Effector memory CD8-positive, alpha-beta T cell (primary cell): Measurements from ENCODE around the gene CYP24A1.
A peak's percentile ranks its signal among the peaks of the same experiment; 100 is the strongest.

ENCODE experiments used
- ATAC-seq: fragments of 150-1000 bp; cut with Tn5 transposase; replicated peaks from 2 replicates; pipeline ENCODE4 v1.10.0; 2021; ENCODE audit warnings: mild to moderate bottlenecking, moderate library complexity
- DNase-seq, 3 experiments: peaks; one replicate each; pipeline ENCODE4 v3.0.0; 2021
- H3K27ac Mint-ChIP-seq, 2 donors: one replicate each; pipeline ENCODE4 v1.8.0; 2022; ENCODE audit warnings: mild to moderate bottlenecking in 2 of 2, mixed read lengths in 2 of 2, moderate library complexity in 2 of 2
- H3K27me3 Mint-ChIP-seq, 2 donors: one replicate each; pipeline ENCODE4 v1.8.0; 2022; ENCODE audit warnings: mixed read lengths in 2 of 2
- H3K36me3 Mint-ChIP-seq: one replicate; pipeline ENCODE4 v1.8.0; 2022; ENCODE audit warnings: mild to moderate bottlenecking, moderate library complexity, mixed read lengths; ENCODE audit not compliant: insufficient read depth
- H3K4me1 Mint-ChIP-seq, 2 donors: one replicate each; pipeline ENCODE4 v1.8.0; 2022; ENCODE audit warnings: low read depth in 2 of 2, mixed read lengths in 2 of 2
- H3K4me3 Mint-ChIP-seq, 2 donors: one replicate each; pipeline ENCODE4 v1.8.0; 2022; ENCODE audit warnings: mild to moderate bottlenecking in 2 of 2, mixed read lengths in 2 of 2, moderate library complexity in 2 of 2
- H3K9me3 Mint-ChIP-seq, 2 donors: one replicate each; pipeline ENCODE4 v1.8.0; 2022; ENCODE audit warnings: mixed read lengths in 2 of 2
- total RNA-seq, 9 experiments: gene quantifications; one replicate each; lab custom pipeline; 2026; lab: John Stamatoyannopoulos, UW

The CYP24A1 gene
- 0 to 0.48 (median 0.12) reads per million in 9 experiments for total RNA-seq

GRCh38 chr20:54173653-54174456 lies at the start of gene CYP24A1:
TSS of gene CYP24A1 (minus strand) at chr20:54173986. CDS start at chr20:54173579, 407 bp downstream.
- H3K4me3 Mint-ChIP-seq = peak within 1 kb of the TSS; percentile 53 to 66
- ATAC-seq = peak; percentile 24

GRCh38 chr20:54223285-54223684 lies 49.5 kb upstream of the CYP24A1 start:
- no peak for ATAC-seq
- peaks cover 9 to 11% of the 10 kb centered on the region in 2 donors for H3K4me1 Mint-ChIP-seq
- no peaks in the 10 kb centered on the region for H3K27me3 Mint-ChIP-seq
- peak overlapping the region in 1 of 2 donors; percentile 8 for H3K27ac Mint-ChIP-seq
- no peak overlapping the region for H3K4me3 Mint-ChIP-seq
- no peak for DNase-seq
- H3K36me3 Mint-ChIP-seq = peaks cover 9% of the 10 kb centered on the region
- H3K9me3 Mint-ChIP-seq = peaks cover 3 to 7% of the 10 kb centered on the region in 2 donors

More at GRCh38 chr20:54173653-54174456, at the start of gene CYP24A1:
- DNase-seq = no peak
- Mint-ChIP-seq H3K4me1 (peaks cover 12 to 16% of the 10 kb centered on the region in 2 donors), H3K9me3 (no peaks in the 10 kb centered on the region), H3K27me3 (peaks cover 81 to 90% of the 10 kb centered on the region in 2 donors), H3K27ac (no peak within 1 kb of the TSS), H3K36me3 (no peaks in the 10 kb centered on the region)

- ATAC-seq (no peak), DNase-seq (no peak)
- Mint-ChIP-seq H3K27me3 (no peaks in the 10 kb centered on the region), H3K4me1 (peaks cover 9 to 11% of the 10 kb centered on the region in 2 donors), H3K36me3 (peaks cover 15% of the 10 kb centered on the region), H3K9me3 (no peaks in the 10 kb centered on the region), H3K27ac (peak overlapping the region; percentile 35 to 93), H3K4me3 (peak overlapping the region in 1 of 2 donors; percentile 40)
These were observed 48.5 kb upstream of the CYP24A1 start for GRCh38 chr20:54221996-54222890.

- H3K27me3 Mint-ChIP-seq = no peaks in the 10 kb centered on the region
- H3K9me3 Mint-ChIP-seq = no peaks in the 10 kb centered on the region
- ATAC-seq (peak; percentile 81), DNase-seq (no peak)
- H3K36me3 Mint-ChIP-seq = peaks cover 19% of the 10 kb centered on the region
- peaks cover 9 to 11% of the 10 kb centered on the region in 2 donors for H3K4me1 Mint-ChIP-seq
- peak overlapping the region; percentile 35 to 93 for H3K27ac Mint-ChIP-seq
- H3K4me3 Mint-ChIP-seq = peak overlapping the region in 1 of 2 donors; percentile 40
These were observed 47.6 kb upstream of the CYP24A1 start for GRCh38 chr20:54221353-54221752.

GRCh38 chr20:54220722-54221121 lies 46.9 kb upstream of the CYP24A1 start:
- Mint-ChIP-seq H3K4me1 (peaks cover 9 to 14% of the 10 kb centered on the region in 2 donors), H3K9me3 (no peaks in the 10 kb centered on the region), H3K36me3 (peaks cover 26% of the 10 kb centered on the region), H3K27ac (peak overlapping the region in 1 of 2 donors; percentile 42), H3K27me3 (no peaks in the 10 kb centered on the region), H3K4me3 (no peak overlapping the region)
- DNase-seq (no peak), ATAC-seq (no peak)

DNA sequence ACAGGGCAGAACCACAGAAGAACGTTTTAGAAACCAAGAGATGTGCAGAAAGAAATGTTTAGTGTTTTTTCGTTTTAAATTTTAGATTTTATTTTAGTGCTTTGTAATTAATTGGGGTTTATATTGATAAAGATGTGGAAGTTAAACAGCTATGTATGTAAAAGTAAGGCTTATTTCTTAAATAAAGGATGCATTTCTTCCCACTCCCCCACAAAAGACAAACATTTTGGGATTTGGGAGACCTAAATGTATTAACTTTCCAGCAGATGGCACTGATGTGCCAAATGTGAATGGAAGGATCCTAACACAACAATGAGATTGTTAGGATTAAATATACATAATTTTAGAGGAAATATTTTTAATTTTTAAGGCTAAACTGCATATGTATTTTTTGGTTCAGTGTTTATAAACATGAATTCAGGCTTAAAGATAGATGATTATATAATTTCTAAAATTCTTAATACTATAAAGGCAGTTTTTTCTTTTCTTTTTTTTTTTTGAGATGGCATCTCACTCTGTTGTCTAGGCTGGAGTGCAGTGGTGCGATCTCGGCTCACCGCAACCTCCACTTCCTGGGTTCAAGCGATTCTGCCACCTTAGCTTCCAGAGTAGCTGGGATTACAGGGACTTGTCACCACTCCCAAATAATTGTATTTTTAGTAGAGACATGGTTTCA lies 46.1 kb upstream of the CYP24A1 start:
- no peaks in the 10 kb centered on the region for H3K27me3 Mint-ChIP-seq
- H3K36me3 Mint-ChIP-seq = peaks cover 27% of the 10 kb centered on the region
- H3K4me3 Mint-ChIP-seq = no peak overlapping the region
- ATAC-seq (no peak), DNase-seq (no peak)
- peak overlapping the region in 1 of 2 donors; percentile 42 for H3K27ac Mint-ChIP-seq
- H3K4me1 Mint-ChIP-seq = peaks cover 10 to 16% of the 10 kb centered on the region in 2 donors
- H3K9me3 Mint-ChIP-seq = no peaks in the 10 kb centered on the region

DNA sequence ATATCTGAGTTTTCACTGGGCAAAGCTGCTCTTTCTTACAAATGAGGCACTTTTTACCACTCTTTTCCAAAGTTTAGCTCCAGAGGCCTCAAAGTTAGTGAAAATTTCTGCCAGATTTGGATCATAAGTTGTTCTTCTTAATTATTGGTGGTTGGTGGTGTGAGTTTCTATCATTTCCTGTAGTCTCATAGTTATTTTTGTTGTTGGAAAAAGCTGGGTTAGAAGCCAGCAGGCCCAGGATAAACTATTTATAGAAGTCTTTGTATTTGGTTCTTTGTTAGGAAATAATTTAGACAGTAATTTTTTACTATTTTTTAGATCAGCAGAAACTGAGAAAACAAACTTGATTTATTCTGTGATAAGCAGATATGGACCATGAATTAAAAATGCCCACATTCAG lies 44.7 kb upstream of the CYP24A1 start:
- Mint-ChIP-seq H3K36me3 (peaks cover 27% of the 10 kb centered on the region), H3K27me3 (no peaks in the 10 kb centered on the region), H3K9me3 (no peaks in the 10 kb centered on the region), H3K4me3 (no peak overlapping the region), H3K27ac (no peak overlapping the region), H3K4me1 (peaks cover 10 to 16% of the 10 kb centered on the region in 2 donors)
- DNase-seq (no peak), ATAC-seq (no peak)

DNA sequence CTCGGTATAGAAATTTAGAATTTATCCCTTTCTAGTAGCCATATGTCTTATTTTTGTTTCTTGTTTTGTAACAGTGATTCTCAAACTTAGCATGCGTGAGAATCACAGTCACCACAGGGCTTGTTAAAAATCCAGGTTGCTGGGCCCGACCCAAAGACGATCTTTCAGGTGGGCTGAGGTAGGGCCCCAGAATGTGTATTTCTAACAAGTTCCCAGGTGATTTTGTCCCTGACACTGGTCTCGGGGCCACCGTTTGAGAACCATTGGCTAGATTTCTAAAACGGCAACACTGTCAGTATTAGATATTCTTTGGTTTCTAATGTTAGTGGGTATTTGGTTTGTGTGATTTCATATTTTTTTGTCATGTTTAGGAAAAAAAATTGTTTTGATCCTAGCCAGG lies 44.0 kb upstream of the CYP24A1 start:
- no peak for DNase-seq
- no peak for ATAC-seq
- Mint-ChIP-seq H3K36me3 (peaks cover 27% of the 10 kb centered on the region), H3K4me3 (no peak overlapping the region), H3K27me3 (no peaks in the 10 kb centered on the region), H3K9me3 (no peaks in the 10 kb centered on the region), H3K4me1 (peaks cover 12 to 16% of the 10 kb centered on the region in 2 donors), H3K27ac (peak overlapping the region in 1 of 2 donors; percentile 9)

DNA sequence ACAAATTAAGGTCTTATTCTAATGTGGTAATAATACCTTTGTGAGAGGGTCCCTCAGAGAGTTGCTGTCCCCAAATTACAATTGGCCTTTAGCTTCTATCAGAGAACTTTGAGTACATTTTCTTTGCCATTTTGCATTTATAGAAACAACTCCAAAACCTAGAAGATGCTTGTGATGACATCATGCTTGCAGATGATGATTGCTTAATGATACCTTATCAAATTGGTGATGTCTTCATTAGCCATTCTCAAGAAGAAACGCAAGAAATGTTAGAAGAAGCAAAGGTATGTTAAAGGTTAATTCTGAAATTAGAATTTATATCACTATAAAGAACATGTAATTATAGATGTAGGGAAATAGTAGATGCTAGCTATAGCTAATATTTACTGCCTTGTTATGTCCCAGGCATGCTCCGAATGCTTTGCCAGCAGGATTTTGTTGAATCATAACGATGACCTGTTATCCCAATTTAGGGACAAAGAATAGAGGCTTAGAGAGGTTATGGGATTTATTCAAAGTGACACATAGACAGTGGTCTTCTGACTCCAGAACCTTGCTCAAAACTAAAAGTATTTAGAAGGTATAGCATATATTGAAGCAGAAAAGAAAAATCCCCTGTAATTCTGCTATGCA lies 41.5 kb upstream of the CYP24A1 start:
- ATAC-seq (no peak), DNase-seq (no peak)
- Mint-ChIP-seq H3K9me3 (no peaks in the 10 kb centered on the region), H3K36me3 (peaks cover 27% of the 10 kb centered on the region), H3K4me3 (no peak overlapping the region), H3K4me1 (peaks cover 4 to 5% of the 10 kb centered on the region in 2 donors), H3K27me3 (no peaks in the 10 kb centered on the region), H3K27ac (no peak overlapping the region)

- Mint-ChIP-seq H3K36me3 (peaks cover 24% of the 10 kb centered on the region), H3K4me1 (peaks cover 10% of the 10 kb centered on the region in 2 donors), H3K27me3 (no peaks in the 10 kb centered on the region), H3K4me3 (no peak overlapping the region), H3K27ac (no peak overlapping the region), H3K9me3 (no peaks in the 10 kb centered on the region)
- no peak for ATAC-seq
- no peak for DNase-seq
These were observed 40.8 kb upstream of the CYP24A1 start for GRCh38 chr20:54214566-54214965.

- Mint-ChIP-seq H3K4me1 (peaks cover 19 to 21% of the 10 kb centered on the region in 2 donors), H3K27me3 (no peaks in the 10 kb centered on the region), H3K4me3 (no peak overlapping the region), H3K36me3 (peaks cover 17% of the 10 kb centered on the region), H3K27ac (no peak overlapping the region), H3K9me3 (no peaks in the 10 kb centered on the region)
- ATAC-seq (no peak), DNase-seq (no peak)
These were observed 39.1 kb upstream of the CYP24A1 start for GRCh38 chr20:54212871-54213270.

- H3K36me3 Mint-ChIP-seq = peaks cover 12% of the 10 kb centered on the region
These were observed 38.4 kb upstream of the CYP24A1 start for GRCh38 chr20:54212226-54212625.

More at GRCh38 chr20:54212226-54212625, 38.4 kb upstream of the CYP24A1 start:
- peaks cover 21% of the 10 kb centered on the region in 2 donors for H3K4me1 Mint-ChIP-seq
- no peak overlapping the region for H3K27ac Mint-ChIP-seq
- no peak for ATAC-seq
- H3K4me3 Mint-ChIP-seq = no peak overlapping the region
- DNase-seq = no peak
- H3K27me3 Mint-ChIP-seq = no peaks in the 10 kb centered on the region
- H3K9me3 Mint-ChIP-seq = no peaks in the 10 kb centered on the region
